ENCODE measurements around the gene IGFLR1. TPM values are rescaled to one million over a fixed set of nuclear protein-coding genes. Genes with fewer than 3 reads are reported as not detected.

Gene IGFLR1
- total RNA-seq, 6 experiments from 2014 or later, result 16.3 to 58.9 (median 29.3) TPM

DNA sequence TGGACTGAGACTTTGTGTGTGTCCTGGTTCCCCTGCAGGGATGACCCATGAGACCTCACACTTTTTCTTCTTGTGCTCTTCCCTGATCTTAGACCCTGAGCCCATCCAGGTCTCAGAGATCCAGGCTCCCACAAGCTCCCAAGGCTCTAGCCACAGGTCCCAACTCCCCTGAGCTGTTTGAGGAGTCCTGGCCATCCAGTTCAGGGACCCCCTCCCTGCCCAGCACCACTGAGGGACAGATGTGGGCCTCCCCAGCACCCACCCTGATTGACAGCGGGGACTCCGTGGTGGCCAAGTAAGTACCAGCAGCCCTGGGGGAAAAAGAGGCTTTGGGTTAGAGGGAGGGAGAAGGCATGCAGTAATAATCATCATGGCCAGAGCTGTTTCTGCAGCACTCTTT is 17.4 kb upstream of the IGFLR1 start:
- intact Hi-C loops (cut with DNase I), result no loop called here
- no peaks in the 10 kb centered on the region for H3K27me3 ChIP-seq
- ATAC-seq, result no peak

DNA sequence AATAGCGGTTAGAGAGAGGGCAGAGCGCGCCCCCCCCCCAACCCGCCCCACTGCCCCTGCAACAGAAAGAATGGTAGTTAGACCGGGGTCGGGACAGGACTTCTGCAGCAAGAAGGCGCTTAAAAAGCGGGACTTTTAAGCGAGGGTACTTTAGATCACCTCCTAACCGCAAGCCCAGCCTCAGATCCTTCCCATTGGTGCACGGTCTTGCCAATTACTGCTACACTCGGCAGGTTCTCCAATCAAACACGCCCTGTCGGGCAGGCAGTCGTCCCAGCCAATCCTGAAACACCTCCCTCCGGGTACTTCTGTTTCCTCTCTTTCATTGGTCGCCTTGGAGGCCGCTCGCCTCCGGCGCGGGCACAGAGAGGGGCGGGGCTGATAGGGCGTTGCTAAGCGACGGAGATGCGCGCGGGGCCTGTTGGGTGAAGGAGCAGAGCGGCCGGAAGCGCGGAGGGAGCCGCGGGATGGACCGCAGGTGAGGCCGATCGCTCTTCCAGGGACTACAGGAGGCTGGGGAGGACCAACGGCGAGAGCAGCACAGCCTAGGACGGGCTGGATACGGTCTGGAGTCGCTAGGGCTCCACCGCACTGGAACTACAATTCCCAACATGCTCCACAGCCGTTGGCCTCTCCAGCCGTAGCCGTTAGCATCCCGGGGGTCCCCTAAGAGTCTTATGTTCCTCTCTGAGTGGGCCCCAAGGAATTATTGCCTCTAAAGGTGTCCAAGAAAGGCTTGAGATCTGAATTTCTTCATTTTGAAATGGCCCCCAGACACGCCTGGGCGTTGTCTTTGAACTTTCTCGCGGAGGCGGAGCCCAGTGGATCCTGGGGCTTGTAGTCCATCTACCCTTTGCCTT is 15.7 kb upstream of the IGFLR1 start, which contains the start of gene PROSER3:
Gene PROSER3 (plus strand): TSS at position 428 of the 860 bp plus-strand sequence. CDS start 40 bp downstream, at position 468.
- DNase-seq (peak; percentile 98 to 99 (median 99)), ATAC-seq (peak; percentile 87 to 95 (median 94))
- Histone ChIP-seq H3K27me3 (no peaks in the 10 kb centered on the region), H3K27ac (peak within 1 kb of the TSS; percentile 73 to 92 (median 83)), H3K9me3 (no peaks in the 10 kb centered on the region), H3K4me1 (peaks cover 0 to 18% (median 9%) of the 10 kb centered on the region in 4 donors), H3K4me3 (peak within 1 kb of the TSS; percentile 89 to 97 (median 92)), H3K36me3 (peaks cover 0 to 9% (median 1%) of the 10 kb centered on the region in 4 donors)
- peak; percentile 65 for TF ChIP-seq POLR2A (IDR thresholded peaks at IDR 0.05)
- TF ChIP-seq, protein P1, sequence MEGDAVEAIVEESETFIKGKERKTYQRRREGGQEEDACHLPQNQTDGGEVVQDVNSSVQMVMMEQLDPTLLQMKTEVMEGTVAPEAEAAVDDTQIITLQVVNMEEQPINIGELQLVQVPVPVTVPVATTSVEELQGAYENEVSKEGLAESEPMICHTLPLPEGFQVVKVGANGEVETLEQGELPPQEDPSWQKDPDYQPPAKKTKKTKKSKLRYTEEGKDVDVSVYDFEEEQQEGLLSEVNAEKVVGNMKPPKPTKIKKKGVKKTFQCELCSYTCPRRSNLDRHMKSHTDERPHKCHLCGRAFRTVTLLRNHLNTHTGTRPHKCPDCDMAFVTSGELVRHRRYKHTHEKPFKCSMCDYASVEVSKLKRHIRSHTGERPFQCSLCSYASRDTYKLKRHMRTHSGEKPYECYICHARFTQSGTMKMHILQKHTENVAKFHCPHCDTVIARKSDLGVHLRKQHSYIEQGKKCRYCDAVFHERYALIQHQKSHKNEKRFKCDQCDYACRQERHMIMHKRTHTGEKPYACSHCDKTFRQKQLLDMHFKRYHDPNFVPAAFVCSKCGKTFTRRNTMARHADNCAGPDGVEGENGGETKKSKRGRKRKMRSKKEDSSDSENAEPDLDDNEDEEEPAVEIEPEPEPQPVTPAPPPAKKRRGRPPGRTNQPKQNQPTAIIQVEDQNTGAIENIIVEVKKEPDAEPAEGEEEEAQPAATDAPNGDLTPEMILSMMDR (IDR thresholded peaks at IDR 0.05), result no peak
- intact Hi-C loops (cut with DNase I), result no loop called here
- WGBS (ENCODE audit: insufficient coverage, low coverage, low lambda C conversion rate, missing lambda C conversion rate), result 0% methylated on average over 29 of the region's 53 CpGs

More for the DNA sequence above, 17.4 kb upstream of the IGFLR1 start:
- DNase-seq, result no peak
- no peaks in the 10 kb centered on the region for H3K9me3 ChIP-seq
- no peak overlapping the region for H3K27ac ChIP-seq
- peaks cover 0 to 18% (median 9%) of the 10 kb centered on the region in 4 donors for H3K4me1 ChIP-seq
- peaks cover 0 to 4% (median 0%) of the 10 kb centered on the region in 4 donors for H3K36me3 ChIP-seq
- no CpG with 5 or more reads among the region's 2 CpGs for WGBS (ENCODE audit: insufficient coverage, low coverage, low lambda C conversion rate, missing lambda C conversion rate)
- H3K4me3 ChIP-seq, result no peak overlapping the region
- TF ChIP-seq, protein P1 (IDR thresholded peaks at IDR 0.05), result no peak
- TF ChIP-seq POLR2A (IDR thresholded peaks at IDR 0.05), result no peak

DNA sequence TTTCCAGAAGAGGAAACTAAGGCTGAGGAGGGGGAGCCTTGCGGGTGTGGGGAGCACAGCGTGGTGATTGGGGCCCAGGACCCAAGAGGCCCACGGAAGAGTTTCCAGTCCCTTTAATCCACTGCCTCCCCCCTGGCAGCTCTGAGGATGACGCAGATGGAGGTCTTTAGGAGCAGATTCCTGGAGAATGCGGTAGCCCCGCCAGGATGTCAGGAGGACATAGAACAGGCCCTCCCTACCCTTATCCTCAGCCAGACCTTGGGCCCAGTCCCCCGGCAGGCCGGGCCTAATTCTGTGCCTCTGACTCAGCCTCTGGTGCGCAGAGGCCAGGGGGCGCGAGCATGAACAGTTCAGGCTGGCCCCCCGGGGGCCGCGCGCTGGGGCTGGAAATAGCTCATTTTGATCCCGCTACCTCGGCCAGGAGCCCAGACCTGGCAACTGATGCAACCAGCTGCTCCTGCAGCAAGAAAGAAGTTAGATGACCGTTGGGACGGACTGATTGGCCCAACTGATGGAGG is 15.0 kb upstream of the IGFLR1 start:
- Histone ChIP-seq H3K4me1 (peaks cover 0 to 18% (median 9%) of the 10 kb centered on the region in 4 donors), H3K27me3 (no peaks in the 10 kb centered on the region), H3K4me3 (peak overlapping the region; percentile 89 to 97 (median 92)), H3K27ac (peak overlapping the region; percentile 61 to 68 (median 62)), H3K36me3 (peaks cover 0 to 15% (median 5%) of the 10 kb centered on the region in 4 donors), H3K9me3 (no peaks in the 10 kb centered on the region)
- whole genome bisulfite sequencing (ENCODE audit: insufficient coverage, low coverage, low lambda C conversion rate, missing lambda C conversion rate), result 18% methylated on average over 10 of the region's 19 CpGs
- TF ChIP-seq POLR2A (IDR thresholded peaks at IDR 0.05), result no peak
- TF ChIP-seq, protein P1 (IDR thresholded peaks at IDR 0.05), result no peak
- ATAC-seq (peak; percentile 2 to 22 (median 14)), DNase-seq (peak; percentile 67 to 72 (median 72))
- intact Hi-C loops (cut with DNase I), result no loop called here

DNA sequence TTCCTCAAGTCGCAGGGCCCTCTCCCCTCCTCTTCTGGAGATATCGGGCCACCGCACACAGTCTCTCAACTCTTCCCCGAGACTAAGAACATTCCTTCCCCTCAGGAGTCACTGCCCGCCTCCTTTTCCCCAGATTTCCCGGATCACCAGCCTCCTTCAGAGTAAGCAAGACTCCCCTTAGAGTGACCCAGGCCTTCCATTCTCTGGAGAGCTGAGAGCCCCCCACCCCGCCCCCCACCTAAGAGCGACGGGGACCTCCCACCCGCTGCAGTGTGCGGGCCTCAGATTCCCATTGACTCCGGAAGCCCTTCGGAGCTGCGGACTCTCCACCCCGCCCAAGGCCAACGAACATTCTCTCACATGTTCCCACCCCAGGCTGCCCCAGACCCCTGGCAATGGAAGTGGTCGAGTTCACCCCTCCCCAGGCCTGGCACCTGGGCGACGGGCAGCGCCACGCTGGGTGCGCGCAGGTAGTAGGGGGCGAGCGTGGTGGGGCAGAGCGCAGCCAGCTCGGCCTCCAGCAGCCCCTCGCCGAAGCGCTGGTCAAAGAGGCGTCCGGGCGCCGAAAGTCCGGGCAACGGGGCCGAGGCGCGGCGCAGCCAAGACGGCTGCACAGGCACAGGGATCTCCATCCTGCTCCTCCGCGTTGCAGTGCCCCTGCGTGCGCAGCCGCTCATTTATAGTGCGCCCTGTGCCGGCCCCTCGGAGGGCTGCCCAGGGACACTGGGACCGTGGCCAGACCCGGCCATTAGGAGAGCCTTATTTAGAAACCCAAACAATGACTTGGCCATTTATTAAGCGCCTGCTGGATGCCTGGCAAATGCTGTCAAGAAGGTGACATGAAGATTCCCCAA is 14.4 kb upstream of the IGFLR1 start, which contains the start of gene HSPB6:
Gene HSPB6 (minus strand): TSS at position 653 of the 854 bp plus-strand sequence. CDS start 21 bp downstream, at position 632.
- 21% methylated on average over 21 of the region's 52 CpGs for WGBS (ENCODE audit: insufficient coverage, low coverage, low lambda C conversion rate, missing lambda C conversion rate)
- DNase-seq, result peak in 1 of 3 donors; percentile 62
- TF ChIP-seq, protein P1 (IDR thresholded peaks at IDR 0.05), result no peak
- TF ChIP-seq POLR2A (IDR thresholded peaks at IDR 0.05), result peak; percentile 36
- Histone ChIP-seq H3K4me1 (peaks cover 0 to 18% (median 9%) of the 10 kb centered on the region in 4 donors), H3K27ac (peak within 1 kb of the TSS; percentile 61 to 68 (median 62)), H3K9me3 (no peaks in the 10 kb centered on the region), H3K36me3 (peaks cover 0 to 13% (median 5%) of the 10 kb centered on the region in 4 donors), H3K4me3 (peak within 1 kb of the TSS; percentile 89 to 97 (median 92)), H3K27me3 (no peaks in the 10 kb centered on the region)
- intact Hi-C loops (cut with DNase I), result no loop called here
- ATAC-seq, result peak in 1 of 4 donors; percentile 3
